Lower lobe of right lung (tissue), 2 donors: ENCODE results near the gene AHI1. TPM values are rescaled to one million over a fixed set of nuclear protein-coding genes. Genes with fewer than 3 reads are reported as not detected.

Experiments
- ATAC-seq, 2 donors: fragments of 200-7000 bp; cut with Tn5 transposase; one replicate each; pipeline ENCODE4 v1.9.1; 2020 to 2022; ENCODE audit warnings: mild to moderate bottlenecking in 2 of 2, moderate library complexity in 2 of 2
- DNase-seq: peaks from one replicate; pipeline ENCODE4 v3.0.0-alpha.2; 2020
- H3K27ac ChIP-seq: fragments of 200-600 bp; one replicate; pipeline ENCODE4 v1.8.0; 2022
- H3K27me3 ChIP-seq: fragments of 200-600 bp; one replicate; pipeline ENCODE4 v1.8.0; 2022; ENCODE audit warnings: low read depth
- H3K36me3 ChIP-seq: fragments of 200-600 bp; one replicate; pipeline ENCODE4 v1.8.0; 2022; ENCODE audit warnings: mild to moderate bottlenecking
- H3K4me1 ChIP-seq: fragments of 200-600 bp; one replicate; pipeline ENCODE4 v1.8.0; 2022
- H3K4me3 ChIP-seq: fragments of 200-600 bp; one replicate; pipeline ENCODE4 v1.8.0; 2022; ENCODE audit warnings: mild to moderate bottlenecking
- H3K9me3 ChIP-seq: fragments of 200-600 bp; one replicate; pipeline ENCODE4 v1.8.0; 2022
- CTCF ChIP-seq: fragments of 200-600 bp; IDR thresholded peaks from one replicate; pipeline ENCODE4 v1.8.0; 2022; ENCODE audit warnings: antibody characterized with exemption, mild to moderate bottlenecking
- intact Hi-C: fragments of 100-400 bp; cut with DNase I; formaldehyde crosslinking; loops from one replicate; pipeline ENCODE4 v1.11.0; 2022
- total RNA-seq: library from RNA; stranded (reverse); fragmentation: NEBNext Ultra II Directional; extraction: Animal tissue kit (Norgen Biotek cat#: 25700); gene quantifications from one replicate; pipeline ENCODE4 v1.2.1, GENCODE V29; 2021
- donor health status: DM: no; HTN: yes; CAD: no; lungs with severe emphysema.

The AHI1 gene
- total RNA-seq, 1 donor from 2014 or later = 31.7 TPM

- no peak for TF ChIP-seq CTCF
- no peak for ATAC-seq
- Histone ChIP-seq H3K9me3 (no peaks in the 10 kb centered on the region), H3K4me1 (no peaks in the 10 kb centered on the region), H3K36me3 (no peaks in the 10 kb centered on the region), H3K27me3 (no peaks in the 10 kb centered on the region), H3K4me3 (no peak overlapping the region), H3K27ac (no peak overlapping the region)
- intact Hi-C loops = no loop called here
- DNase-seq = no peak
These were observed 8.1 kb upstream of the AHI1 start for GRCh38 chr6:135505648-135506047.

GRCh38 chr6:135505222-135505621 is 7.7 kb upstream of the AHI1 start:
- no peaks in the 10 kb centered on the region for H3K4me1 ChIP-seq
- no peaks in the 10 kb centered on the region for H3K27me3 ChIP-seq
- no peak overlapping the region for H3K4me3 ChIP-seq
- H3K36me3 ChIP-seq = no peaks in the 10 kb centered on the region
- TF ChIP-seq CTCF = no peak
- no peaks in the 10 kb centered on the region for H3K9me3 ChIP-seq
- no peak overlapping the region for H3K27ac ChIP-seq
- intact Hi-C loops = no loop called here
- DNase-seq (no peak), ATAC-seq (no peak)

- no peak for DNase-seq
- Histone ChIP-seq H3K4me1 (no peaks in the 10 kb centered on the region), H3K27ac (no peak overlapping the region), H3K27me3 (no peaks in the 10 kb centered on the region), H3K36me3 (no peaks in the 10 kb centered on the region), H3K9me3 (no peaks in the 10 kb centered on the region), H3K4me3 (no peak overlapping the region)
- ATAC-seq = no peak
- no peak for TF ChIP-seq CTCF
- intact Hi-C loops = no loop called here
These were observed 7.2 kb upstream of the AHI1 start for GRCh38 chr6:135504734-135505133.

- Histone ChIP-seq H3K36me3 (no peaks in the 10 kb centered on the region), H3K9me3 (no peaks in the 10 kb centered on the region), H3K4me1 (peaks cover 3% of the 10 kb centered on the region), H3K27ac (no peak overlapping the region), H3K4me3 (no peak overlapping the region), H3K27me3 (no peaks in the 10 kb centered on the region)
- no peak for TF ChIP-seq CTCF
- ATAC-seq (no peak), DNase-seq (no peak)
- intact Hi-C loops = no loop called here
These were observed 6.3 kb upstream of the AHI1 start for GRCh38 chr6:135503703-135504475.

- no peak for TF ChIP-seq CTCF
- ATAC-seq (no peak), DNase-seq (no peak)
- Histone ChIP-seq H3K4me1 (peaks cover 18% of the 10 kb centered on the region), H3K27ac (no peak overlapping the region), H3K9me3 (no peaks in the 10 kb centered on the region), H3K27me3 (no peaks in the 10 kb centered on the region), H3K4me3 (no peak overlapping the region), H3K36me3 (no peaks in the 10 kb centered on the region)
- intact Hi-C loops = no loop called here
These were observed 2.2 kb upstream of the AHI1 start for GRCh38 chr6:135499441-135500340.
